ENCODE measurements around the gene DYNLRB2.

The DYNLRB2 gene

DNA sequence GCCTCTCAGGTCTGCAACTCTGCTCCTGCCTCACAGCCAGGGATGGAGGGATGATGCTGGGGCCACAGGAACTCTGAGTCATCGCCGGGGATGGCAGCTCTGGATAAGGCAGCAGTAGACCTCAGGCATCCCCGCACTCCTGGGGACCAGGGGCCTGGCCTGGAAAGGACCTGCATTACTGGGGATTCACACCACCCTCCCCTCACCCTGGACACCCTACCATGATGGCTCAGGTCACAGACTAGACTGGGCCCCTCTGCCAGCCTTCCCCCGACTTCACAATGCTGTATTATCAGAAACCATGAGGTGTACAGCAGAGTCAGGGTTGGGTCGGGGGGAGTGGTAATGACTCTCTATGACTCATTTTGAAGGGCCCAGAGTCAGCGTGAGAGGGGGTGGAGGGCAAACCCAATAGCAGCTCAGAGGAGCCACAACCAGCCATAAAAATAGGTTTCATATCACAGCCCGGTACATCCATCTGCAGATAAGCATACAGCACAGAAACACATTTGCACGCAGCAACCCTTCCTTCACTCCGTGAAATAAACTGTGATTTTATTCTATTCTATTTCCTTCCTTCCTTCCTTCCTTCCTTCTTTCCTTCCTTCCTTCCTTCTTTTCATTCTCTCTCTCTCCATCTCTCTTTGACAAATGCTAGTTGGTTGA, 28.8 kb downstream of the DYNLRB2 start:
- no peak overlapping the region for H3K27ac ChIP-seq (ENCODE audit: low read depth, low read length)
- no peaks in the 10 kb centered on the region for H3K79me2 ChIP-seq (ENCODE audit: insufficient read depth, low read length)
- H3K9me2 ChIP-seq (replicated peaks; ENCODE audit: insufficient read depth, low read length) = no peaks in the 10 kb centered on the region
- H3K9me3 ChIP-seq (ENCODE audit: insufficient read depth, low read length) = no peaks in the 10 kb centered on the region
- H3K9ac ChIP-seq (ENCODE audit: low read length) = no peak overlapping the region
- TF ChIP-seq, protein P1, sequence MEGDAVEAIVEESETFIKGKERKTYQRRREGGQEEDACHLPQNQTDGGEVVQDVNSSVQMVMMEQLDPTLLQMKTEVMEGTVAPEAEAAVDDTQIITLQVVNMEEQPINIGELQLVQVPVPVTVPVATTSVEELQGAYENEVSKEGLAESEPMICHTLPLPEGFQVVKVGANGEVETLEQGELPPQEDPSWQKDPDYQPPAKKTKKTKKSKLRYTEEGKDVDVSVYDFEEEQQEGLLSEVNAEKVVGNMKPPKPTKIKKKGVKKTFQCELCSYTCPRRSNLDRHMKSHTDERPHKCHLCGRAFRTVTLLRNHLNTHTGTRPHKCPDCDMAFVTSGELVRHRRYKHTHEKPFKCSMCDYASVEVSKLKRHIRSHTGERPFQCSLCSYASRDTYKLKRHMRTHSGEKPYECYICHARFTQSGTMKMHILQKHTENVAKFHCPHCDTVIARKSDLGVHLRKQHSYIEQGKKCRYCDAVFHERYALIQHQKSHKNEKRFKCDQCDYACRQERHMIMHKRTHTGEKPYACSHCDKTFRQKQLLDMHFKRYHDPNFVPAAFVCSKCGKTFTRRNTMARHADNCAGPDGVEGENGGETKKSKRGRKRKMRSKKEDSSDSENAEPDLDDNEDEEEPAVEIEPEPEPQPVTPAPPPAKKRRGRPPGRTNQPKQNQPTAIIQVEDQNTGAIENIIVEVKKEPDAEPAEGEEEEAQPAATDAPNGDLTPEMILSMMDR (IDR thresholded peaks at IDR 0.05; ENCODE audit: insufficient read depth, low read length, poor library complexity, severe bottlenecking) = no peak
- TF ChIP-seq EZH2phosphoT487 (conservative IDR thresholded peaks at IDR 0.05; ENCODE audit: low read length) = no peak
- H4K20me1 ChIP-seq (ENCODE audit: low read depth, low read length) = no peaks in the 10 kb centered on the region
- no peak overlapping the region for H3K4me2 ChIP-seq (ENCODE audit: low read depth, low read length, poor library complexity, severe bottlenecking)
- H3K27me3 ChIP-seq (ENCODE audit: low read length) = no peaks in the 10 kb centered on the region; the same call in 1 of the 2 replicates
- H2AFZ ChIP-seq (ENCODE audit: low read depth, low read length, severe bottlenecking) = no peak overlapping the region
- no peaks in the 10 kb centered on the region for H3F3A ChIP-seq (ENCODE audit: insufficient read depth)
- H3K36me3 ChIP-seq (ENCODE audit: low read length) = no peaks in the 10 kb centered on the region
- H3K4me3 ChIP-seq (ENCODE audit: insufficient read depth, low read length, poor library complexity, severe bottlenecking) = no peak overlapping the region

DNA sequence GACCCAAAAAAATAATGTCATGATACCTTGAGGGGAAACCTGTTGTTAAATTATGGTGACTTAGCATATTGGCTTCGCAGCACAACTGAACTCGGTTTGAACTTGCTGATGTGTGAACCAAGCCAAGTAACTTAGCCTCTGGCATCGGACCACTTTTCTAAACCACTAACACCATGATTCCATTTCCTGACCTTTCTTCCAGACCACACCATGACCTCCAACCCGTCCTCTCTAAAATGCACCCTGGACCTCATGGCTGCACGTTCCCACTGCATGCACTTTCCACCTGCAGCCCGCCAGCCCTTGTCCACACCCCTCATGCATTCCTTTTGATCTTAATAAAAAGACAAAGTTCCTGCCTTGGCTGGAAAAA, 29.3 kb downstream of the DYNLRB2 start:
- TF ChIP-seq, protein P1 (IDR thresholded peaks at IDR 0.05; ENCODE audit: insufficient read depth, low read length, poor library complexity, severe bottlenecking) = no peak
- H2AFZ ChIP-seq (ENCODE audit: low read depth, low read length, severe bottlenecking) = no peak overlapping the region
- no peaks in the 10 kb centered on the region for H3F3A ChIP-seq (ENCODE audit: insufficient read depth)
- H3K9ac ChIP-seq (ENCODE audit: low read length) = no peak overlapping the region
- no peaks in the 10 kb centered on the region for H3K36me3 ChIP-seq (ENCODE audit: low read length)
- H4K20me1 ChIP-seq (ENCODE audit: low read depth, low read length) = no peaks in the 10 kb centered on the region
- H3K4me3 ChIP-seq (ENCODE audit: insufficient read depth, low read length, poor library complexity, severe bottlenecking) = no peak overlapping the region
- no peaks in the 10 kb centered on the region; the same call in 1 of the 2 replicates for H3K27me3 ChIP-seq (ENCODE audit: low read length)
- no peaks in the 10 kb centered on the region for H3K79me2 ChIP-seq (ENCODE audit: insufficient read depth, low read length)
- H3K4me2 ChIP-seq (ENCODE audit: low read depth, low read length, poor library complexity, severe bottlenecking) = no peak overlapping the region
- no peak overlapping the region for H3K27ac ChIP-seq (ENCODE audit: low read depth, low read length)
- H3K9me2 ChIP-seq (replicated peaks; ENCODE audit: insufficient read depth, low read length) = no peaks in the 10 kb centered on the region
- H3K9me3 ChIP-seq (ENCODE audit: insufficient read depth, low read length) = no peaks in the 10 kb centered on the region

DNA sequence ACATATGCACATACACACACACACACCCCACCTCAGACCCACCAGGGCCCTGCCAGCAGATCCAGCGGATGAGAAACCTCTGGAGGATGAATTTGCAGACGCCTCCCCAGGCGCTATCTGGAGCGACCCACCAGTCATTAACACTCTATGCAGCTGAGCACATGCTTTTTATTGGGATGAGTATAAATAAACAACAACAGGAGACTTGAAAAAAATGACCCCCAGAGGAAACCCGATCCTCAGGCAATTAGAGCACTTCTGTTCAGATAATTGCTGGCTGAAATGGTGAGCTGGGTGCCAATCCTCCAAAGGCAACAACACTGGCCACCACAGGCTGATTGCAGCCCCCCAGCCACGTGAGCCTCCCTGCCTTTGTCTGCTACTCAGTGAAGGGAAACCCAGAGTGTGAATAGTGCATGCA, 32.9 kb downstream of the DYNLRB2 start:
- TF ChIP-seq, protein P1 (IDR thresholded peaks at IDR 0.05; ENCODE audit: insufficient read depth, low read length, poor library complexity, severe bottlenecking) = no peak
- no peak for TF ChIP-seq EZH2phosphoT487 (conservative IDR thresholded peaks at IDR 0.05; ENCODE audit: low read length)
- no peak overlapping the region for H3K4me2 ChIP-seq (ENCODE audit: low read depth, low read length, poor library complexity, severe bottlenecking)

More for the DNA sequence above, 32.9 kb downstream of the DYNLRB2 start:
- H3K27me3 ChIP-seq (ENCODE audit: low read length) = no peaks in the 10 kb centered on the region
- H3K4me3 ChIP-seq (ENCODE audit: insufficient read depth, low read length, poor library complexity, severe bottlenecking) = no peak overlapping the region
- H3K9ac ChIP-seq (ENCODE audit: low read length) = no peak overlapping the region
- H3K36me3 ChIP-seq (ENCODE audit: low read length) = no peaks in the 10 kb centered on the region
- no peaks in the 10 kb centered on the region for H3K9me3 ChIP-seq (ENCODE audit: insufficient read depth, low read length)
- H3F3A ChIP-seq (ENCODE audit: insufficient read depth) = no peaks in the 10 kb centered on the region
- no peaks in the 10 kb centered on the region for H4K20me1 ChIP-seq (ENCODE audit: low read depth, low read length)
- H3K9me2 ChIP-seq (replicated peaks; ENCODE audit: insufficient read depth, low read length) = no peaks in the 10 kb centered on the region
- H3K79me2 ChIP-seq (ENCODE audit: insufficient read depth, low read length) = no peaks in the 10 kb centered on the region
- no peak overlapping the region for H2AFZ ChIP-seq (ENCODE audit: low read depth, low read length, severe bottlenecking)
- no peak overlapping the region for H3K27ac ChIP-seq (ENCODE audit: low read depth, low read length)
